PC-3 (cell line): ENCODE data around the gene AFF2.

Experiments
- EZH2phosphoT487 ChIP-seq: fragments of 300-600 bp; sonication (generic); IDR thresholded peaks from 2 replicates; pipeline ENCODE4 v1.6.1; 2018; ENCODE audit warnings: mild to moderate bottlenecking, antibody characterized with exemption, low read length, borderline replicate concordance
- TF ChIP-seq, protein P1 (sequence below): fragments of 300-600 bp; sonication (generic); conservative IDR thresholded peaks from 2 replicates; pipeline ENCODE4 v1.5.1; 2017; ENCODE audit warnings: antibody characterized with exemption, low read depth, mild to moderate bottlenecking, low read length

DNA sequence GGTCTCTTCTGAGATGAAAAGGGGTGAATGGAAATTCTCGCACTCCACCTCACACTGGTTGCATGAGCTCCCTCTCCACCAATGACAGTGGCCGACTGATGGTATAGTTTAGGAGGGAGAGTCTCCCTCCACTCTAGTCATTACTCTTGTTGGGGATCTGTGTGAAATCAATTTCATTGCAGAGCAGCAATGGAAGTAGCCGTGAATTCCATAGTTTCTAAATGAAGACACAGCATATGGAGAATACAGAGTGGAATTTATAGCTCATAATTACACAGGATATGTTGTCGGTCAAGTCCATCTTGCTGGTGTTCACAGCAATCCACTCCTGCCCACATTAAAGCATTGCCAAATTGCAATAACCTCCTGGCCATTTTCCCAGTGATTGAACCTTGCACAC is 426.0 kb downstream of the AFF2 start:
- TF ChIP-seq, protein P1, sequence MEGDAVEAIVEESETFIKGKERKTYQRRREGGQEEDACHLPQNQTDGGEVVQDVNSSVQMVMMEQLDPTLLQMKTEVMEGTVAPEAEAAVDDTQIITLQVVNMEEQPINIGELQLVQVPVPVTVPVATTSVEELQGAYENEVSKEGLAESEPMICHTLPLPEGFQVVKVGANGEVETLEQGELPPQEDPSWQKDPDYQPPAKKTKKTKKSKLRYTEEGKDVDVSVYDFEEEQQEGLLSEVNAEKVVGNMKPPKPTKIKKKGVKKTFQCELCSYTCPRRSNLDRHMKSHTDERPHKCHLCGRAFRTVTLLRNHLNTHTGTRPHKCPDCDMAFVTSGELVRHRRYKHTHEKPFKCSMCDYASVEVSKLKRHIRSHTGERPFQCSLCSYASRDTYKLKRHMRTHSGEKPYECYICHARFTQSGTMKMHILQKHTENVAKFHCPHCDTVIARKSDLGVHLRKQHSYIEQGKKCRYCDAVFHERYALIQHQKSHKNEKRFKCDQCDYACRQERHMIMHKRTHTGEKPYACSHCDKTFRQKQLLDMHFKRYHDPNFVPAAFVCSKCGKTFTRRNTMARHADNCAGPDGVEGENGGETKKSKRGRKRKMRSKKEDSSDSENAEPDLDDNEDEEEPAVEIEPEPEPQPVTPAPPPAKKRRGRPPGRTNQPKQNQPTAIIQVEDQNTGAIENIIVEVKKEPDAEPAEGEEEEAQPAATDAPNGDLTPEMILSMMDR = no peak
- TF ChIP-seq EZH2phosphoT487 = no peak
